Heart left ventricle (tissue), 16 donors: Measurements from ENCODE around the gene INSIG2. TPM values are rescaled to one million over a fixed set of nuclear protein-coding genes. Genes with fewer than 3 reads are reported as not detected.

Experiments
- ATAC-seq, 4 donors: fragments of 200-7000 bp; cut with Tn5 transposase; one replicate each; pipeline ENCODE4 v1.9.1; 2020 to 2022; ENCODE audit warnings: moderate library complexity in 4 of 4, mild to moderate bottlenecking in 3 of 4, moderate number of reproducible peaks in 1 of 4
- DNase-seq, 5 donors: peaks; one replicate each; pipeline ENCODE4 v3.0.0-alpha.2; 2020
- H3K27ac ChIP-seq, 12 donors: fragments of 200-600 bp; sonication (generic) in 4 of 12; one replicate each; pipeline versions ENCODE4 v1.5.0 to v1.8.0; 2016 to 2022; ENCODE audit warnings: mild to moderate bottlenecking in 2 of 12
- H3K27me3 ChIP-seq, 9 donors: fragments of 200-600 bp; sonication (generic) in 2 of 9; one replicate each; pipeline versions ENCODE4 v1.5.1 to v1.8.0; 2016 to 2022; ENCODE audit warnings: mild to moderate bottlenecking in 3 of 9
- H3K36me3 ChIP-seq, 9 donors: fragments of 200-600 bp; sonication (generic) in 2 of 9; one replicate each; pipeline versions ENCODE4 v1.5.0 to v1.8.0; 2018 to 2022; ENCODE audit warnings: mild to moderate bottlenecking in 2 of 9
- H3K4me1 ChIP-seq, 12 donors: fragments of 200-600 bp; sonication (generic) in 4 of 12; one replicate each; pipeline versions ENCODE4 v1.5.0 to v1.8.0; 2016 to 2022; ENCODE audit warnings: mild to moderate bottlenecking in 3 of 12
- H3K4me3 ChIP-seq, 12 donors: fragments of 200-600 bp; sonication (generic) in 4 of 12; one replicate each; pipeline versions ENCODE4 v1.5.0 to v1.8.0; 2017 to 2022; ENCODE audit warnings: mild to moderate bottlenecking in 9 of 12, moderate library complexity in 4 of 12
- H3K9me3 ChIP-seq, 12 donors: fragments of 200-600 bp; sonication (generic) in 4 of 12; one replicate each; pipeline versions ENCODE4 v1.5.0 to v1.8.0; 2016 to 2022; ENCODE audit warnings: mild to moderate bottlenecking in 1 of 12
- POLR2A ChIP-seq, 2 donors: fragments of 450-650 bp; IDR thresholded peaks; one replicate each; pipeline ENCODE4 v1.6.1; 2017; ENCODE audit warnings: antibody characterized with exemption in 2 of 2, mild to moderate bottlenecking in 2 of 2, moderate library complexity in 2 of 2
- WGBS, 4 donors: extraction: QIAGEN DNeasy Blood & Tissue Kit in 2 of 4; methylation state at CpG; one replicate each; pipeline versions ENCODE4 v1.1.5 to v1.1.7; 2013 to 2018; 5-methylcytosine and 5-hydroxymethylcytosine counted together
- intact Hi-C, 10 donors: fragments of 100-400 bp; cut with DNase I; formaldehyde crosslinking; loops; one replicate each; pipeline versions ENCODE4 v1.11.1 to v1.14.2; 2022
- polyA plus RNA-seq, 2 donors: library from polyadenylated mRNA; stranded (reverse); fragments of 200-250 nt; gene quantifications; one replicate each; pipeline ENCODE4 v1.2.3, GENCODE V29; 2013
- total RNA-seq, 9 donors: library from RNA; depleted of rRNA in 2 of 9; stranded (reverse); fragments of >200 nt in 2 of 9; fragmentation: NEBNext Ultra II Directional in 3 of 9; extraction: Animal tissue kit (Norgen Biotek cat#: 25700) in 3 of 9; gene quantifications; one replicate each; pipeline versions ENCODE4 v1.1.0 to v1.2.4, GENCODE V29; 2016 to 2023
- TF ChIP-seq, protein P1 (sequence below), 12 donors: fragments of 200-600 bp; sonication (generic) in 4 of 12; IDR thresholded peaks; one replicate each; pipeline versions ENCODE4 v1.5.0 to v1.8.0; 2018 to 2022; ENCODE audit warnings: antibody characterized with exemption in 12 of 12, mild to moderate bottlenecking in 5 of 12
- donor health status: ischemic (EF 13 %, LVEDD 7.1; RV severe dilation, severe dysfunction).
- donor health status: healthy with polysubstance abuse.
- donor health status: DM: no; HTN: yes; CAD: no.
- donor health status: DM: no; HTN: no; CAD: no.
- donor health status: ischemic (EF 25% LVEDD 6.9; RV normal size, moderate dysfunction).
- donor health status: ischemic (EF 25% LVEDD 5.7; RV mildly dilated, moderate dysfunction).
- donor health status: healthy.
- donor health status: DM: yes; HTN: yes; CAD: no.
- donor health status: ischemic (EF 35%, LVEDD 5.7; RV mildly dilated, moderate dysfunction).
- donor health status: nonischemic (EF 11% LVEDD 7.7; RV severe dilation, severe dysfunction).
- donor health status: DM: yes; HTN: yes; CAD: no.
- donor health status: PGD.
- donor health status: ischemic (EF 29% LVEDD 5.4; RV normal size, mild dysfunction).
- donor health status: nonischemic (EF 23%, LVEDD 6.1; RV moderate dilation, normal function).

INSIG2 gene
- total and polyA plus RNA-seq, 11 donors, result 6.5 to 16.4 (median 13.7) TPM

- no peak overlapping the region for H3K4me3 ChIP-seq
- no peak for DNase-seq
- H3K4me1 ChIP-seq, result peaks cover 0 to 31% (median 0%) of the 10 kb centered on the region in 12 donors
- no peak for ATAC-seq
- WGBS, 4 donors, result 65 to 86% (median 74%) methylated on average over 3 of the region's 3 CpGs
- H3K36me3 ChIP-seq, result no peaks in the 10 kb centered on the region
- H3K27me3 ChIP-seq, result peaks cover 0 to 32% (median 0%) of the 10 kb centered on the region in 9 donors
- H3K9me3 ChIP-seq, result no peaks in the 10 kb centered on the region
- intact Hi-C loops, result loop anchor here in 1 of 10 donors (10.0 kb wide), 1 partner anchor 126 kb away; no protein-coding TSS in a partner anchor
- peak overlapping the region in 2 of 12 donors; percentile 11 to 81 for H3K27ac ChIP-seq
- no peak for TF ChIP-seq POLR2A (IDR thresholded peaks at IDR 0.05)
- TF ChIP-seq, protein P1, sequence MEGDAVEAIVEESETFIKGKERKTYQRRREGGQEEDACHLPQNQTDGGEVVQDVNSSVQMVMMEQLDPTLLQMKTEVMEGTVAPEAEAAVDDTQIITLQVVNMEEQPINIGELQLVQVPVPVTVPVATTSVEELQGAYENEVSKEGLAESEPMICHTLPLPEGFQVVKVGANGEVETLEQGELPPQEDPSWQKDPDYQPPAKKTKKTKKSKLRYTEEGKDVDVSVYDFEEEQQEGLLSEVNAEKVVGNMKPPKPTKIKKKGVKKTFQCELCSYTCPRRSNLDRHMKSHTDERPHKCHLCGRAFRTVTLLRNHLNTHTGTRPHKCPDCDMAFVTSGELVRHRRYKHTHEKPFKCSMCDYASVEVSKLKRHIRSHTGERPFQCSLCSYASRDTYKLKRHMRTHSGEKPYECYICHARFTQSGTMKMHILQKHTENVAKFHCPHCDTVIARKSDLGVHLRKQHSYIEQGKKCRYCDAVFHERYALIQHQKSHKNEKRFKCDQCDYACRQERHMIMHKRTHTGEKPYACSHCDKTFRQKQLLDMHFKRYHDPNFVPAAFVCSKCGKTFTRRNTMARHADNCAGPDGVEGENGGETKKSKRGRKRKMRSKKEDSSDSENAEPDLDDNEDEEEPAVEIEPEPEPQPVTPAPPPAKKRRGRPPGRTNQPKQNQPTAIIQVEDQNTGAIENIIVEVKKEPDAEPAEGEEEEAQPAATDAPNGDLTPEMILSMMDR (IDR thresholded peaks at IDR 0.05), result no peak
These were observed 29.3 kb upstream of the INSIG2 start for GRCh38 chr2:118058951-118059350.

- no peaks in the 10 kb centered on the region for H3K36me3 ChIP-seq
- intact Hi-C loops, result loop anchor here in 1 of 10 donors (10.0 kb wide), 1 partner anchor 125 kb away; no protein-coding TSS in a partner anchor
- ATAC-seq (no peak), DNase-seq (no peak)
- TF ChIP-seq POLR2A (IDR thresholded peaks at IDR 0.05), result no peak
- TF ChIP-seq, protein P1 (IDR thresholded peaks at IDR 0.05), result no peak
- H3K9me3 ChIP-seq, result no peaks in the 10 kb centered on the region
- peaks cover 0 to 39% (median 9%) of the 10 kb centered on the region in 9 donors for H3K27me3 ChIP-seq
- peak overlapping the region in 2 of 12 donors; percentile 11 to 81 for H3K27ac ChIP-seq
- H3K4me1 ChIP-seq, result peaks cover 0 to 31% (median 0%) of the 10 kb centered on the region in 12 donors
- WGBS, 4 donors, result 63 to 76% (median 67%) methylated on average over 4 of the region's 4 CpGs
- no peak overlapping the region for H3K4me3 ChIP-seq
These were observed 28.3 kb upstream of the INSIG2 start for GRCh38 chr2:118059919-118060478.

GRCh38 chr2:118061135-118061955 lies 26.9 kb upstream of the INSIG2 start:
- ATAC-seq (peak in 2 of 4 donors; percentile 49 to 77), DNase-seq (peak in 1 of 5 donors; percentile 20)
- Histone ChIP-seq H3K36me3 (no peaks in the 10 kb centered on the region), H3K9me3 (no peaks in the 10 kb centered on the region), H3K27ac (no peak overlapping the region), H3K4me1 (peaks cover 0 to 31% (median 0%) of the 10 kb centered on the region in 12 donors), H3K4me3 (no peak overlapping the region), H3K27me3 (peaks cover 0 to 50% (median 10%) of the 10 kb centered on the region in 9 donors)
- 54 to 63% (median 61%) methylated on average over 4 of the region's 4 CpGs for WGBS, 4 donors
- intact Hi-C loops, result no loop called here
- TF ChIP-seq, protein P1 (IDR thresholded peaks at IDR 0.05), result peak in 10 of 12 donors; percentile 16 to 49 (median 24)
- no peak for TF ChIP-seq POLR2A (IDR thresholded peaks at IDR 0.05)

DNA sequence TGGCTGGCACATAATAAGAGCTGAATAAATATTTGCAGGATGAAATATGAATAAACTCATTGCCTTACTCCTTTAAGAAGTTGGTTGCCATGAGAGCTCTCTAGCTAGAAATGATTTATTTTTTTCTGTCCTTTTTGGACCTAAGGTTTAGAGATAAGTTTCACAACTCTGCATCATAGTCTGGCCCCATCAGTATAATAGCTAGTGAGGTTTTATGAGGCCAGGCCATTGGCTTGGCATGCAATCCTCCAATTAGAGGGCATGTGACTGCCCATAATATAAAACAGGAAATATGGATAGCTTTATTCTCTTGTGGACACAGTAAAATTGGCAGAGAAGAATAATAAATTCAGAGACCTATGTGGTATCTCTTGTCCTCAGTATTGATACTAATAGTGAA lies 26.2 kb upstream of the INSIG2 start:
- no peaks in the 10 kb centered on the region for H3K36me3 ChIP-seq
- DNase-seq, result no peak
- ATAC-seq, result no peak
- intact Hi-C loops, result no loop called here
- no peak overlapping the region for H3K4me3 ChIP-seq
- H3K9me3 ChIP-seq, result no peaks in the 10 kb centered on the region
- H3K27me3 ChIP-seq, result peaks cover 0 to 50% (median 10%) of the 10 kb centered on the region in 9 donors
- TF ChIP-seq, protein P1 (IDR thresholded peaks at IDR 0.05), result no peak
- TF ChIP-seq POLR2A (IDR thresholded peaks at IDR 0.05), result no peak
- H3K27ac ChIP-seq, result no peak overlapping the region
- H3K4me1 ChIP-seq, result peaks cover 0 to 24% (median 0%) of the 10 kb centered on the region in 12 donors
